Measurements from ENCODE around the gene TMPRSS4.

- TF ChIP-seq GATA2 (IDR thresholded peaks at IDR 0.05; ENCODE audit: low read depth, low read length) (no peak), GATA3 (IDR thresholded peaks at IDR 0.05; ENCODE audit: low read depth, low read length) (no peak)
Measured at GRCh38 chr11:118154641-118155040, 77.8 kb downstream of the TMPRSS4 start.
